HG03575 (cell line): ENCODE measurements around the gene MYO15B.

Experiments used
- ATAC-seq: cut with Tn5 transposase; IDR thresholded peaks from one replicate; pipeline ENCODE4 v1.9.1; 2021; ENCODE audit not compliant: unreplicated experiment, insufficient number of reproducible peaks, low FRiP score; ENCODE audit errors: extremely low read depth

MYO15B gene

DNA sequence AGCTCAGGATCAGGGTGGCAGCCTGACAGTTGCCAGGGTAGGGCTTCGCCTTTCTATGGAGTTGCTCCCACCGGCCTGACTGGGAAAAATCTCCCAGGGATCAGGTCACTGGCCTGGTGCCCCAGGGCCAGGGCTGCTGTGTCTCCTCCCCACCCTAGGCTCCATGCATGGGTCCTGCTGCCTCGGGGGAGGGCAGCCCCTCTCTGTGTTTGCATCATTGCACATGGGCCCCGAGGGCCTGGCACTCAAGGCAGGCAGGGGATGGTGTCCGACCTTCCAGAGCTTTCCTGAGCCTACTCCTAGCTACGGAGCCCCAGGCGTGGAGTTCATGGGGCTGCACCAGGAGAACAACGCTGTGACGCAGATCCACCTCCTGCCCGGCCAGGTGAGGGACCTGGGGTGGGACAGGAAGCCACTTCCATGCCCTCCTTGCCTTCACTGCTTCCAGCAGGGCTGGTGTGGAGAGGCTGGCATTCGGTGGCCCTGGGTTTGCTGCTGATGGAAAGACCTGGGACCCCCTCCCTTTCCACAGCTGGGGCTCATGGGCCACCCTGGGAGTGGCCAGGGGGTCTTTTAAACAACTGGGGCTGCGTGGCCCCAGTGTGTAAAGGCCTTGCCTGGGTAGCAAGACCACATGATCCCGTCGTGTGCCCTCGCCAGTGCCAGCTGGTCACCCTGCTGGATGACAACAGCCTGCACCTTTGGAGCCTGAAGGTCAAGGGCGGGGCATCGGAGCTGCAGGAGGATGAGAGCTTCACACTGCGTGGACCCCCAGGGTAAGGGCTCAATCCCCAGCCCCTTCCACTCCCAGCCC, 29.5 kb upstream of the MYO15B start:
- no peak for ATAC-seq

DNA sequence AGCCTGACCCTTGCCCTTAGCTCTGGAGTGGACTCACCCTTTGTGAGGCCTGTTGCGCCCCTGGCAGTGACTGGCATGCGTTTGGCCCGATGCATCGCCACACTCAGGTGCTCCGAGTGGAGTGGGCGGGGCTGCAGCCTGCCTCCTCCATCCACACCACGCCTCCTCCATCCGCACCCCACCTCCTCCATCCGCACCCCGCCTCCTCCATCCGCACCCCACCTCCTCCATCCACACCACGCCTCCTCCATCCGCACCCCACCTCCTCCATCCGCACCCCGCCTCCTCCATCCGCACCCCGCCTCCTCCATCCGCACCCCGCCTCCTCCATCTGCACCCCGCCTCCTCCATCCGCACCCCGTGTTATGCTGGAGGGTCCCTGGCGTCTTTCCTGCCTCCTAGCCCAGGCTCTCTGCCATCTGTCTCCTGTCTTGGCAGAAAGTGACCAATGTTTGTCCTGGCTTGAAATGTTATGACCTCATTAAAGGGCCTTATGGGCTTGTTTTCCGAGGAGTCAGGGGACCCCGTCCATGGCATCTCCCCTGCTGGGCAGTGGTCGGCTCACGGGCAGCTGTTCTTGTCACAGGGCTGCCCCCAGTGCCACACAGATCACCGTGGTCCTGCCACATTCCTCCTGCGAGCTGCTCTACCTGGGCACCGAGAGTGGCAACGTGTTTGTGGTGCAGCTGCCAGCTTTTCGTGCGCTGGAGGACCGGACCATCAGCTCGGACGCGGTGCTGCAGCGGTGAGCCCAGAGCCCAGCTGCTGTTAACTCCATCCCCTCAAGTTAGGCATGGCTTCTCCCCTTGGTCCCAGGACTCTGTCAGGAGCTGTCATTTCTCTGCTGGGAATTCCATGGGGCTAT, 28.7 kb upstream of the MYO15B start:
- no peak for ATAC-seq

DNA sequence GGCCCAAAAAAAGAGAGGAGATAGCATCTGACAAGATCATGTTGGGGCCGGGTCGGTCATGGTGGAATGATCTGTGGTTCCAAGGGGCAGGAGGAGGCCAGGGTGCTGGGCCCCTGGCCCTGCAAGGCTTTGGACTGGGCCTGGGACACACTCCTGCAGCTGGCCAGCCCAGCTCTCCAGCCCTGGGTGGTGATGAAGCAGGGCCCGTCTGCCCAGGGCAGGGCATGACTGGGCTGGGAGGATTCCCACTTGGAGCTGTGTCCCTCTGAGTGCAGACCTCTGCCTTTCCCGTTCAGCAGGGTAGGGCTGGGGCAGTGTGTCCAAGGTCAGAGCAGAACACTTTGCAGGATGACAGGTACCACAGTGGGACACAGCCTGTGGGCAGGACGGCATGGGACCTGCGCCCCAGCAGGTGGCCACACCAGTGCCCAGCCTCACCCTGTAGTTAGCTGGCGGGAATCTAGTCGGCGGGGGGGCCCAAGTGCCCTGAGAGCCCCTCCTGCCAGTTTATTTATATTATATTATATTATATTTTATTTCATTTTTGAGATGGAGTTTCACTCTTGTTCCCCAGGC, 27.6 kb upstream of the MYO15B start:
- ATAC-seq = no peak

DNA sequence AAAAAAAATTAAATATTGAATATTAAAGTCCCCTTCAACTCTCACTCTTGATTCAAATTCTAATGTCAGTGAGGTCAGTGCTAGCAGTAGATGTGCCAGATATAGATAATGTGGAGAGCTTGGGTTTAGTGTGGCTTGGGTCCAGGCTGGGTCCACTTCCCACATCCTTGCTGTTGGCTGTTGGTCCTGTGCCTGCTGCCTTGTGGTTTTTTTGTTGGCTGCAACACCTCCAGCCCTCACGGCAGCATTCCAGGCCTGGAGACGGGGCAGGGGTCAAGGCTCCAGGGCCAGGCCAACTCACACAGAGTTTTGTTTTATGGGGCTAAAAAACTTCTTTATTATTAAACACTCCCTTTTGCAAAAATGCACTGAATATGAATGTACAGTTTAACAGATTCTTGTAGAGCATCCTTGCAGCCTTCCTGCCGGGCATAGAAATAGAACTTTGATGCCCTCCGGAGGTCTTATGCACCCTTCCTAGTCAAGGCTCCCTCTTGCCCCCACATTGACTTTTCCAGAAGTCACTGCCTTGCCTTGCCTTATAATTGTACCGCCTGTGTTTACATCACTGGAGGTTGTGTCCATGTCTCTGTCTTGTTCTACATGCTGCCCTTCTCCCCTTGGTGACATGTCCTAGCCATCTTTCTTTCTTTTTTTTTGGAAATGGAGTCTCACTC, 25.5 kb upstream of the MYO15B start:
- ATAC-seq = no peak

DNA sequence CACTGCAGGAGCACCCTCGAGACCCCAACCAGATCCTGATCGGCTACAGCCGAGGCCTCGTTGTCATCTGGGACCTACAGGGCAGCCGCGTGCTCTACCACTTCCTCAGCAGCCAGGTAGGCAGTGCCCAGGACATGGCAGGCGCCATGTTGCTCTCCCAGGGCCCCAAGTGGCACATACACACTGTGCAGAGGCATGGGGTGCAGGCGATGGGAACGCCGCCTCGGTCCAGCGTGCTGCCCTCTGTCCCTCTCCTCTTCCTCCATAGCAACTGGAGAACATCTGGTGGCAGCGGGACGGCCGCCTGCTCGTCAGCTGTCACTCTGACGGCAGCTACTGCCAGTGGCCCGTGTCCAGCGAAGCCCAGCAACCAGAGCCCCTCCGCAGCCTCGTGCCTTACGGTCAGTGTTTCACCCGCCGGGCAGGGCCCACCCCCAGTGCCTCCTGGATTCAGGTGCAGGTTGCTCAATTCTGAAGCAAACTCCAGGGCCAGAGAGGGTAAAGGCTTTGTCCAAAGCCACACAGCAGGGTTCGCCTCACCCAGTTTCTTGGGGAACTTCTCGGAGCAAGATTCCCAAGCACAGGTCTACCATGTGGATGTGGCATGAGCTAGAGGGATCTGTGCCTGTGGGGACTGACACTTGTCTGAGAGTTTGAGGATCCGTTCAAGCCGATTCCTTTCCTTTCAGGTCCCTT, 24.4 kb upstream of the MYO15B start:
- ATAC-seq = no peak

DNA sequence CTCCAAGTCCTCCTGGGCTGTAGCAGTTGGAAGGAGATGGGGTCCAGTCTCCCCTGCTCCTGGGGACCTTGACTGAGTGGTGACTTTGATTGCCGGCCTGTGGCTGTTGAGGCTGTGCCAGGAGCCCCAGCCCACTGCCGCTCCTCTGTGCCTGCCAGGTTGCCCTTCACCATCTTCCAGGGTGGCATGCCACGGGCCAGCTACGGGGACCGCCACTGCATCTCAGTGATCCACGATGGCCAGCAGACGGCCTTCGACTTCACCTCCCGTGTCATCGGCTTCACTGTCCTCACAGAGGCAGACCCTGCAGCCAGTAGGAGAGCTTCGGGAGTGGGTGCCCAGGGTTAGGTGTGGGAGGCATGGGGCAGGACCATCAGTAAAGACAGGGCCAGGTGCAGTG, 23.4 kb upstream of the MYO15B start:
- ATAC-seq = no peak

DNA sequence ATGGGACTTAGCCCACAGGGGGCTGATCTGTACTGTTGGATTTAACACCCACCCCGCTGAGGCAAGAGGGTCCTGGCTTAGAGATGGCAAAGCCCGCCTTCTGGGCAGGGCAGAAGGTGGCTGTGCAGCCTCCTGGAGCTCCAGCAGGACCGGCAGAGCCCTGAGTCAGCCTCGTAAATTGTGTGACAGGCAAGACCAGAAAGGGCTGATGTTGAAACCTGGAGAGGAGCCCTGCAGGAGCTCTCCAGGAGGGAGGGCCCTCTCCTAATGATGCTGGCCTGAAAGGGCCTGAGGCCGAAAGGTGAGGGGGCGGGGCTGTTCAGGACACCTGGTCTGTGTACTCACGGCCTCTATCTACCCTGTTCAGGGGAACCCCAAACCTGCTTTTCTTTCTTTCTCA, 22.5 kb upstream of the MYO15B start:
- ATAC-seq = no peak

DNA sequence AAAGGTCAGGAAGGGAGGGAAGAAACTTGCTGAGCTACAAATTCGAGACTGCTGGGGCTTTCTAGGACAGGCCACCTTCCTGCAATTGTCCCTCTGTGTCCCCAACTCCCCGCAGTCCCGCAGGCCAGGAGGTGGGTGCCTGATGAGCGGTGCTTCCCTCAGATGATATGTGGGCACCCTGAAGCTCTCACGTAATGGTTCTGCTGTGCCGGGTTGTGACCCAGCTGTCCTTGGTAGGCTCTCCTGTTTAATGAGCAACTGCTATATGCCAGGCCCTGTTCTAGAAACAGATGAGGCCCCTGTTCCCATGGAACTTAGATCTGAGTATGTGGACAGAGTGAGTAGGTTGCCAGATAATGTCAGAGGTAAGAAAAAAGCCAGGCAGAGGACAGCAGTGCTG, 22.0 kb upstream of the MYO15B start:
- ATAC-seq = no peak

DNA sequence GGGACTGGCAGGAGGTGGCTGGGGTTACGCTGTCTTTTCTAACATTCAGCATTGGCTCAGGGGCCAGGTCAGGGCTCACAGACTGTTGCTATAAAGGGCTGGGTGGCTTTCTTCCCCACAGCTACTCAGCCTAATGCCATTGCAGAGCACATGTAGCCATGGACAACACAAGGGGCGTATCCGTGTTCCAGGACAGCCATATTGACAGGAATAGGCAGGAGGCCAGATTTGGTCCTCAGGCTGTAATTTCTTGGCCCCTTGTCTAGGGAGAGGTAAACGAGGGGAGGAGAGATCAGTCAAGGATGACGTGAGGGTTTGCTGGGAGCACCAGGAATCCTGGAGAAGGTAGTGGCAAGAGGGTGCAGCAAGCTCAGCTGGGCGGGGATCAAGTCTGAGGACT, 21.2 kb upstream of the MYO15B start:
- no peak for ATAC-seq

DNA sequence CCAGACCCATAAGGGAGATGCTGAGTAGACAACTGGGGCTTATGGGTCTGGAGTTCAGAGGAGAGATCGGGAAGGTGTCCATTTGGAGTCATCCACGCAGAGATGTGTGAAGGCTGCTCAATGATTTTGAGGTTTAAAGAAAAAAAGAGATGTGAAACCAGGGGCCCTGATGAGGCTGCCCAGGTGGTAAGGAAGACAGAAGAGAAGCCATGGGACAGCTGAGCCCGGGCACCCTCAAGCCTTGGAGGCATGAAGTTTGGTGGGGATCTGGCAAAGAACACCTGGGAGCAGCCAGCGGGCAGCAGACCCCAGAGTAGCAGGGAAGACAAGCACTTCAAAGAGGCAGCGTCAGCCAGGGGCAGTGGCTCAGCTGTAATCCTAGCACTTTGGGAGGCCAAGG, 20.8 kb upstream of the MYO15B start:
- no peak for ATAC-seq

DNA sequence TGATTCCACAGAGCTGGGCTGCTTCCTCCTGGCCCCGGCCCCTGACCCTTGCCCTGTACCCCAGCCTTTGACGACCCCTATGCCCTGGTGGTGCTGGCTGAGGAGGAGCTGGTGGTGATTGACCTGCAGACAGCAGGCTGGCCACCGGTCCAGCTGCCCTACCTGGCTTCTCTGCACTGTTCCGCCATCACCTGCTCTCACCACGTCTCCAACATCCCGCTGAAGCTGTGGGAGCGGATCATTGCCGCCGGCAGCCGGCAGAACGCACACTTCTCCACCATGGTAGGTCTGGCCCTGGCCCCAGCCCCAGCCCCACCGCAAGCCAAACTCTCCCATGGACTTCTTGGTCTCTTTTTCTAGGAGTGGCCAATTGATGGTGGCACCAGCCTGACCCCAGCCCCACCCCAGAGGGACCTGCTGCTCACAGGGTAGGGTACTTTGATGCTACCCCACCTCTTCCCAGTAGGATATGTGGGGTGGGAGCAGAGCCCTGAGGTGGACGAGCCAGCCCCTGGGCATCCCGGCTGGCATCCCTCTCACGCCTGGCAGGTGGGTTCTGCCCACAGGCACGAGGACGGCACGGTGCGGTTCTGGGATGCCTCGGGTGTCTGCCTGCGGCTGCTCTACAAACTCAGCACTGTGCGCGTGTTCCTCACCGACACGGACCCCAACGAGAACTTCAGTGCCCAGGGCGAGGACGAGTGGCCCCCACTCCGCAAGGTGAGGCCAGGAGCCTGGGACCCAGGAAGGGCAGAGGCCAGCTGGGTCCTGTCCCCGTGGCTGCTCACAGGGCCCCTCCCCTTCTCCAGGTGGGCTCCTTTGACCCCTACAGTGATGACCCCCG, 19.0 kb upstream of the MYO15B start:
- ATAC-seq = no peak

DNA sequence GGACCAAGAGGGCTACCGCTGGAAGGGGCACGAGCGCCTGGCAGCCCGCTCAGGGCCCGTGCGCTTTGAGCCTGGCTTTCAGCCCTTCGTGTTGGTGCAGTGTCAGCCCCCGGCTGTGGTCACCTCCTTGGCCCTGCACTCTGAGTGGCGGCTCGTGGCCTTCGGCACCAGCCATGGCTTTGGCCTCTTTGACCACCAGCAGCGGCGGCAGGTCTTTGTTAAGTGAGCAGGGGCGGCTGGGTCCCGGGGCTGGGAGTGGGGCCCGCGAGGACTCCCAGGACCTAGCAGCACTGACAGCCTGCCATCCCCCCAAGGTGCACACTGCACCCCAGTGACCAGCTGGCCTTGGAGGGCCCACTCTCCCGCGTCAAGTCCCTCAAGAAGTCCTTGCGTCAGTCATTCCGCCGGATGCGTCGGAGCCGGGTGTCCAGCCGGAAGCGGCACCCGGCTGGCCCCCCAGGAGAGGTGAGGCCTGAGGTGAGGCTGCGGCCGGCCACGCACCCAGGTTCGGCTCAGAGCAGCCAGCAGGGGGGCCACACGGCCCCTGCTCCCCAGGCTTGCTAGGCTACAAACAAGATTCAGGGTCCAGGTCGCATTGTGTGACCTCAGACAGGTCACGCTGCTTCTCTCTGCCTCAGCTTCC, 17.4 kb upstream of the MYO15B start:
- no peak for ATAC-seq

DNA sequence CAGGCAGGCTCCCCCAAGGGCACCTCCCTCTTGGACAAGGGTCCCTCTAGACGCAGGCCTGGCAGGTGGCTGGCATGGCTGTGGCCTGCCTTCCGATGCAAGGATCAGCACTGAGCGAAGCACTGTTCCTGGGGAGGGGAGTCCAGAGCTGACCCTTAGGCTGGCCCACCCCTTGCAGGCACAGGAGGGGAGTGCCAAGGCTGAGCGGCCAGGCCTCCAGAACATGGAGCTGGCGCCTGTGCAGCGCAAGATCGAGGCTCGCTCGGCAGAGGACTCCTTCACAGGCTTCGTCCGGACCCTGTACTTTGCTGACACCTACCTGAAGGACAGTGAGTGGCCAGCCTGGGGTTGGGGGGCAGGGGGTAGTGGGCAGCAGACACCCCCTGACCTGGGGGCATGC, 16.8 kb upstream of the MYO15B start:
- no peak for ATAC-seq

DNA sequence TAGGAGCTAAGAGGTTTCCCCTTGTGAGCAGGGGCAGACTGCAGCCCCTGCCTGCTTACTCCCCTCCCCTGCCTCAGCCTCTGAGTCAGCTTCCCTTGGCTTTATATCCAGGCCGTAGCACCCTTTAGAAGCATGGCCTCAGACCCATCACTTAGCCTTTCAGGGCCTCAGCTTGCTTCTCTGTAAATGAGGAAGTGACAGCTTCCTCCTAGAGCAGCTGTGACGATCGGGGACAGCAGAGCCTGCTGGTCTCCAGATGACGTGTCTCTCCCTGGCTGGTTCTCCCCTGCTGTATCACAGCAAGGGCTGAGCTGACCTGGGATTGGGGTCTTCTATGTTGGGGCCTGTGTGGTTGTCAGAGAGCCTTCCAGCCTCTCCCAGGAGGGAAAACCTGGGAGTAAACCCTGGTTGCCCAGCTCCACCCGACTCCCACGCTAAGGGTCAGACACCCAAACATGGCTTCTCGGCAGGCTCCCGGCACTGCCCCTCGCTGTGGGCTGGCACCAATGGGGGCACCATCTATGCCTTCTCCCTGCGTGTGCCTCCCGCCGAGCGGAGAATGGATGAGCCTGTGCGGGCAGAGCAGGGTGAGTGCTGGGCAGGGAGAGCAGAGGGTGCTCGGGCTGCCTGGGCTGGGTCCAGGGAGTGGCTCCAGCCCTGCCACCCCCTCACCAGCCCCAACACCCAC, 16.3 kb upstream of the MYO15B start:
- ATAC-seq = no peak

DNA sequence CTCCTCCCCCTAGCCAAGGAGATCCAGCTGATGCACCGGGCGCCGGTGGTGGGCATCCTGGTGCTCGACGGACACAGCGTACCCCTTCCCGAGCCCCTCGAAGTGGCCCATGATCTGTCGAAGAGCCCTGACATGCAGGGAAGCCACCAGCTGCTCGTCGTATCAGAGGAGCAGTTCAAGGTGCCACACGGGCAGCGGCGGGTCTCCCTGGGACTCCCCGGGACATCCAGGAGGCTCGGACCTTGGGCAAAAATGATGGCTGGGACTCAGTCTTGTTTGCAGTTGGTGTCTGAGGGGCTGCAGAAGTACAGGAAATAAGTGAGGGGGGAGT, 15.8 kb upstream of the MYO15B start:
- no peak for ATAC-seq

DNA sequence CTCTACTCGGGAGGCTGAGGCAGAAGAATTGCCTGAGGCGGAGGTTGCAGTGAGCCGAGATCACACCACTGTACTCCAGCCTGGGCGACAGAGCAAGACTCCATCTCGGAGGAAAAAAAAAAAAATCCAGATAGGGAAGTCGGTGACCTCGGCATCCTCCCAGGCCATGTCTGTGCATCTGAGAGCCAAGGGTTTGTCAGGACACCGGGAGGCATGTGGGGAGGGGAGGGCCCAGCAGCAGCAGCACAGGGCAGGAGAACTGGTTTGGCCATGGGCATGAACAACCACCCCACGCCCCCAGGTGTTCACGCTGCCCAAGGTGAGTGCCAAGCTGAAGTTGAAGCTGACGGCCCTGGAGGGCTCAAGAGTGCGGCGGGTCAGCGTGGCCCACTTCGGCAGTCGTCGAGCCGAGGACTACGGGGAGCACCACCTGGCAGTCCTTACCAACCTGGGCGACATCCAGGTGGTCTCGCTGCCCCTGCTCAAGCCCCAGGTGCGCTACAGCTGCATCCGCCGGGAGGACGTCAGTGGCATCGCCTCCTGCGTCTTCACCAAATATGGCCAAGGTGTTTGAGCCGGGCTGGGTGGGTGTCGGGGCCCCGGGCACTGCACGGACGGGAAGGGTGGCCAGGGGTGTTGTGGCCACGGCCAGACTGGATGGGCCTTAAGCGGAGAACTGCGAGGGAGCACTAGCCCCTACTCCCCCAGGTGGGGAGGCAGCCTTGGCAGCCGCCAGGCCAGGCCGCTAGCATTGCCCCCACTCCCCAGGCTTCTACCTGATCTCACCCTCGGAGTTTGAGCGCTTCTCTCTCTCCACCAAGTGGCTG, 14.7 kb upstream of the MYO15B start:
- ATAC-seq = no peak
